HepG2 (cell line): ENCODE data around the gene TST. TPM values are rescaled to one million over a fixed set of nuclear protein-coding genes. Genes with fewer than 3 reads are reported as not detected.

Experiments used
- BATF2 ChIP-seq: sonication (generic); formaldehyde crosslinking; IDR thresholded peaks from 2 replicates; pipeline ENCODE4 v1.8.0; 2022; ENCODE audit warnings: mild to moderate bottlenecking, missing genetic modification reagents, moderate library complexity
- DRAP1 ChIP-seq: IDR thresholded peaks from 2 replicates; pipeline ENCODE4 v1.6.1; 2016; ENCODE audit warnings: missing genetic modification reagents, missing compliant biosample characterization
- ELF1 ChIP-seq: sonication (generic); formaldehyde crosslinking; IDR thresholded peaks from 2 replicates; pipeline ENCODE4 v1.4.0; 2020; ENCODE audit warnings: missing genetic modification reagents
- ETV6 ChIP-seq: sonication (generic); formaldehyde crosslinking; conservative IDR thresholded peaks from 2 replicates; pipeline ENCODE4 v1.4.0; 2020; ENCODE audit warnings: missing genetic modification reagents
- FOXK1 ChIP-seq: sonication (generic); formaldehyde crosslinking; IDR thresholded peaks from 2 replicates; pipeline ENCODE4 v1.4.0; 2020; ENCODE audit warnings: low read depth, missing genetic modification reagents, borderline replicate concordance
- ISX ChIP-seq: sonication (generic); formaldehyde crosslinking; conservative IDR thresholded peaks from 2 replicates; pipeline ENCODE4 v1.5.0; 2020; ENCODE audit warnings: missing genetic modification reagents
- NAIF1 ChIP-seq: sonication (generic); formaldehyde crosslinking; IDR thresholded peaks from 2 replicates; pipeline ENCODE4 v1.5.0; 2020; ENCODE audit warnings: mild to moderate bottlenecking, missing genetic modification reagents, borderline replicate concordance
- PCBP1 ChIP-seq: fragments of 200-400 bp; formaldehyde crosslinking; IDR thresholded peaks from 2 replicates; pipeline ENCODE4 v1.6.1; 2017; ENCODE audit warnings: mild to moderate bottlenecking, low read depth, low read length, borderline replicate concordance
- POLR2A ChIP-seq, 2 experiments: IDR thresholded peaks; 2 replicates each; pipeline ENCODE4 v1.6.1; 2011; ENCODE audit warnings: low read depth in 2 of 2, low read length in 2 of 2, mild to moderate bottlenecking in 1 of 2, moderate library complexity in 1 of 2; ENCODE audit not compliant: insufficient read depth in 1 of 2
- POLR2AphosphoS5 ChIP-seq: IDR thresholded peaks from 2 replicates; pipeline ENCODE4 v1.6.1; 2012; ENCODE audit warnings: low read depth, low read length
- SRSF1 ChIP-seq: fragments of 200-400 bp; formaldehyde crosslinking; optimal IDR thresholded peaks from 2 replicates; pipeline ENCODE3; 2017; ENCODE audit warnings: mild to moderate bottlenecking, low read depth, low read length, moderate library complexity
- TBX2 ChIP-seq: sonication (generic); formaldehyde crosslinking; IDR thresholded peaks from 2 replicates; pipeline ENCODE4 v1.5.0; 2020; ENCODE audit warnings: missing genetic modification reagents, mild to moderate bottlenecking, borderline replicate concordance
- TRAFD1 ChIP-seq: sonication (generic); formaldehyde crosslinking; IDR thresholded peaks from 2 replicates; pipeline ENCODE4 v1.5.1; 2020; ENCODE audit warnings: missing genetic modification reagents, mild to moderate bottlenecking, borderline replicate concordance
- ZBTB4 ChIP-seq: sonication (generic); formaldehyde crosslinking; IDR thresholded peaks from 2 replicates; pipeline ENCODE4 v1.4.0; 2020; ENCODE audit warnings: missing genetic modification reagents, mild to moderate bottlenecking, borderline replicate concordance
- ZNF569 ChIP-seq: sonication (generic); formaldehyde crosslinking; IDR thresholded peaks from 2 replicates; pipeline ENCODE4 v1.5.0; 2020; ENCODE audit warnings: mild to moderate bottlenecking, missing genetic modification reagents, moderate library complexity, borderline replicate concordance
- ZNF746 ChIP-seq: sonication (generic); formaldehyde crosslinking; IDR thresholded peaks from 2 replicates; pipeline ENCODE4 v1.8.0; 2022; ENCODE audit warnings: mild to moderate bottlenecking, missing genetic modification reagents
- ZNF883 ChIP-seq: sonication (generic); formaldehyde crosslinking; IDR thresholded peaks from 2 replicates; pipeline ENCODE4 v1.5.1; 2020; ENCODE audit warnings: mild to moderate bottlenecking, missing genetic modification reagents; ENCODE audit errors: not compliant biosample characterization
- ZXDC ChIP-seq: sonication (generic); formaldehyde crosslinking; IDR thresholded peaks from 2 replicates; pipeline ENCODE4 v1.5.0; 2020; ENCODE audit warnings: mild to moderate bottlenecking, missing genetic modification reagents
- polyA plus RNA-seq, 8 experiments: library from polyadenylated mRNA; depleted of rRNA in 3 of 8; stranded (reverse) in 7 of 8; unstranded in 1 of 8; fragments of >200 nt; fragmentation: Illumina TruSeq in 4 of 8; extraction: Trizol in 4 of 8; gene quantifications; 2 replicates each; pipeline versions ENCODE4 v1.2.1 to v1.2.3, GENCODE V29; 2011 to 2016; ENCODE audit warnings: low read depth in 4 of 8, missing spikeins in 1 of 8, mixed read lengths in 1 of 8; ENCODE audit not compliant: insufficient read depth in 1 of 8
- total RNA-seq, 5 experiments: library from RNA; depleted of rRNA; stranded (reverse); fragments of >200 nt; fragmentation: Illumina TruSeq; extraction: Trizol; gene quantifications; 2 replicates each; pipeline ENCODE4 v1.2.3, GENCODE V29; 2016; ENCODE audit warnings: low read depth in 1 of 5

The TST gene
- total and polyA plus RNA-seq, 2 of the 13 experiments (the other 11 are each of a cell fraction or from before 2014, with no cell fraction given): 44.6 to 63.6 TPM

GRCh38 chr22:37019309-37020191, at the start of gene TST, which contains the start of gene MPST (continued):
- TF ChIP-seq ZXDC (CRISPR knock-in tag): peak; percentile 41; the same call in 1 of the 2 replicates
- TF ChIP-seq NAIF1 (CRISPR knock-in tag): peak; percentile 63; the same call in 1 of the 2 replicates
- TF ChIP-seq ISX: 0 out of 2 replicates have a peak, but pooled peaks have one; percentile 49
- 0 out of 2 replicates have a peak, but pooled peaks have one; percentile 6 for TF ChIP-seq ELF1 (CRISPR knock-in tag)
- TF ChIP-seq TBX2: 0 out of 2 replicates have a peak, but pooled peaks have one; percentile 33
- 0 out of 2 replicates have a peak, but pooled peaks have one; percentile 26 for TF ChIP-seq DRAP1 (CRISPR knock-in tag)
- peak; percentile 13 for TF ChIP-seq ZNF883 (CRISPR knock-in tag)
- TF ChIP-seq ZNF569 (CRISPR knock-in tag): 0 out of 2 replicates have a peak, but pooled peaks have one; percentile 62
- TF ChIP-seq TRAFD1 (CRISPR knock-in tag): no peak
- TF ChIP-seq ETV6 (CRISPR knock-in tag): no peak
- TF ChIP-seq PCBP1: peak; percentile 56; the same call in 1 of the 2 replicates
- TF ChIP-seq POLR2AphosphoS5: peak; percentile 32
- peak; percentile 44 for TF ChIP-seq SRSF1
- peak; percentile 65 to 85 for TF ChIP-seq POLR2A (IDR thresholded peaks at IDR 0.05; ENCODE audit: insufficient read depth in 1 of 2, low read depth in 2 of 2, low read length in 2 of 2)
- TF ChIP-seq FOXK1 (CRISPR knock-in tag): no peak
- TF ChIP-seq ZNF746 (CRISPR knock-in tag): peak; percentile 66; the same call in 1 of the 2 replicates
- TF ChIP-seq ZBTB4 (CRISPR knock-in tag): no peak
- TF ChIP-seq BATF2: 0 out of 2 replicates have a peak, but pooled peaks have one; percentile 24
